SIG-M5 treated with dmso at 0.1 percent for 504 hours (cell line): ENCODE results near the gene MSRB3.

Experiments used
- DNase-seq: peaks from one replicate; lab custom pipeline; 2025; ENCODE audit not compliant: unreplicated experiment; lab: John Stamatoyannopoulos, UW

Gene MSRB3

GRCh38 chr12:65492998-65493912, 214.8 kb downstream of the MSRB3 start:
- no peak for DNase-seq

- DNase-seq = no peak
These were observed 215.4 kb downstream of the MSRB3 start for GRCh38 chr12:65493913-65494245.

- DNase-seq = no peak
These were observed 216.1 kb downstream of the MSRB3 start for GRCh38 chr12:65494537-65494936.

- DNase-seq = no peak
These were observed 216.8 kb downstream of the MSRB3 start for GRCh38 chr12:65495233-65495632.

GRCh38 chr12:65496617-65497016, 218.1 kb downstream of the MSRB3 start:
- no peak for DNase-seq

GRCh38 chr12:65497660-65498059, 219.2 kb downstream of the MSRB3 start:
- no peak for DNase-seq

GRCh38 chr12:65499167-65499566, 220.7 kb downstream of the MSRB3 start:
- no peak for DNase-seq

- no peak for DNase-seq
These were observed 221.8 kb downstream of the MSRB3 start for GRCh38 chr12:65500091-65500900.

- no peak for DNase-seq
These were observed 222.7 kb downstream of the MSRB3 start for GRCh38 chr12:65501093-65501621.

- DNase-seq = no peak
These were observed 223.5 kb downstream of the MSRB3 start for GRCh38 chr12:65501935-65502334.

GRCh38 chr12:65504417-65504816, 225.9 kb downstream of the MSRB3 start:
- DNase-seq = no peak

GRCh38 chr12:65505386-65506121, 227.1 kb downstream of the MSRB3 start:
- no peak for DNase-seq

- DNase-seq = no peak
These were observed 230.0 kb downstream of the MSRB3 start for GRCh38 chr12:65508276-65509035.

- DNase-seq = no peak
These were observed 231.5 kb downstream of the MSRB3 start for GRCh38 chr12:65510007-65510406.

- DNase-seq = no peak
These were observed 232.1 kb downstream of the MSRB3 start for GRCh38 chr12:65510584-65511050.

GRCh38 chr12:65511134-65511834, 232.8 kb downstream of the MSRB3 start:
- no peak for DNase-seq

GRCh38 chr12:65511912-65512311, 233.4 kb downstream of the MSRB3 start:
- no peak for DNase-seq
